Stimulated activated CD8-positive, alpha-beta memory T cell treated with anti-CD3 and anti-CD28 coated beads, Interleukin-2, amount 100 ng/mL, for 1 hour (primary cell): ENCODE data around the gene PLB1.

Experiments
- DNase-seq, 2 donors: peaks; one replicate each; pipeline ENCODE4 v3.0.0-alpha.2; 2020; ENCODE audit warnings: low read depth in 2 of 2

Gene PLB1

DNA sequence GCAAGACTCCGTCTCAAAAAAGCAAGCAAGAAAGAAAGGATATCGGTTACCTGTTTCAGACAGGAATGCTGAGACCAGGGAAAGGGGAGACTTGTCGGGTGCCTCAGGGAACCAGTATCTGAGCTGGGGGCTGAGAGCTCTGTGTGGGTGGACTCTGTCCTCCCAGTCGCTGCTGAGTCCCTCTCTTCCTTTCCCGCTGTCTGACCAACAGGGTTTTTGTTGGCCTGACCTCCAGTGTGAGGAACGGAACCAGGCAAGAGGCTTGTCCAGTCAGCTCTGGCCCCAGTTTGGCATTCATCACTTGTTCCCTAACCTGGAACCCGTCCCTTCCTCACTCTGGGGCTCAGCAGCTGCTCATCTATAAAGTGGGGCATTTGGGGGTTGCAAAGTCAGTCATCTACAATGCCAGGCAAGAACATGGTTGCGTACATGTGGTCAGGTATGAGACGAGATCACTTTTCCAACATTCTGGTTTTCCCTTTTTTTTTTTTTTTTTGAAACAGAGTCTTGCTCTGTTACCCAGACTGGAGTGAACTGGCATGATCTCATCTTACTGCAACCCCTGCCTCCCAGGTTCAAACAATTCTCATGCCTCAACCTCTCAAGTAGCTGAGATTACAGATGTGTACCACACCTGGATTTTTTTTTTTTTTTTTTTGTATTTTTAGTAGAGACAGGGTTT lies 116.4 kb downstream of the PLB1 start:
- DNase-seq = no peak

DNA sequence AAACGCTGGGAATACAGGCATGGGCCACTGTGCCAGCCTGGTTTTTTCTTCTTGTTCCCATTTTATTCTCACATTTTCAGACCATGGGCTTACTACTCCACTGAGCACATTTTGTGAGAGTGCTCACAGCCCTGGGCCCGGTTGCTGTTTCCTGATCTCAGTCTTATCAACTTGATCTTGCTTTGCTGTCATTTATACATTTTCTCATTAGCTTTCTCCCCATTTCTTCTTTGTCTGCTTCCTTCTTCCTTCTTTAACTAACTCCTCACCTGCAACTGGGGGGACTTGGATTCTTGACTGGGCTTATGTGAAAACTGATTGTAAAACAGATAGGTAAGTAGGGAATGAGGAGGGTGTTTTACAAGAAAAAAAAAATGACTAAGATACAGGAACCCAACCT lies 117.3 kb downstream of the PLB1 start:
- DNase-seq = no peak

DNA sequence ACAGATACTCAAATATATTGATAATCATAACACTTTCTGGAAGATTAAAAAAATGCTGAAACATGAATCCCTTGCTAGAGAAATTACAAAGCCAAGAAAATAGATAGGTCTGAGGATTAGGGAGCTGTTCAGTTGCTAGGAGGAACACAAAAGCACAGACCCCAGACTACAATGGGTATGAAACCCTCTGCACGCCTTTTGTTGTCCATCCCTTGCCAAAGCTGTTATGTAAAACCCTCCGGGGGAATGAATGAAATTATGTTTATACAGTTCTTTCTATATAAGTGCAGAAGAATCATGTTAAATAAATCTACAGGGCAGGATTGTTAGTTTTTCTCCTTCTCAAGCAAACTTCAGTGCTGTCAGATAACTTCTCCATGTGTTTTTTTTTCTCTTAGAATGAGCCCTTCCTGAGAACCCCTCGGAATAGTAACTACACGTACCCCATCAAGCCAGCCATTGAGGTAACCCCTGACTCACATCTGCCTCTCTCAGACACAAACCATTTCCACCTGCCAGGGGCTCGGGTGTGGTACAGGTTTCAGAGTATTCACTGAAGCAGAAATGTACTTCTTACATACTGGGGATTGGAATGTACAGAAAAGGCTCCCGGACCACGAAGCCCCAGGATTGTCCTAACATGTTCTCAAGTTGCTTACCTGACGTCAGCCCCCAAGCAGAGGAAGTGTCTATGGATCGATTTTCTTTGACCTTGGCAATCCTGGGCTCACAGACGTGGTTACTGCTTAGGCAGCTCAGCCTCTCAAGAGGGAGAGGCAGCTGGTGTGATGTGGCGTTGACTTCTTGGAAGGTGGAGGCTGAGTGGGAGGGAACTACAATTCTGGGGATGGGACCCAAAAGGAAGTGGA lies 118.0 kb downstream of the PLB1 start:
- peak in 1 of 2 donors; percentile 26 for DNase-seq

DNA sequence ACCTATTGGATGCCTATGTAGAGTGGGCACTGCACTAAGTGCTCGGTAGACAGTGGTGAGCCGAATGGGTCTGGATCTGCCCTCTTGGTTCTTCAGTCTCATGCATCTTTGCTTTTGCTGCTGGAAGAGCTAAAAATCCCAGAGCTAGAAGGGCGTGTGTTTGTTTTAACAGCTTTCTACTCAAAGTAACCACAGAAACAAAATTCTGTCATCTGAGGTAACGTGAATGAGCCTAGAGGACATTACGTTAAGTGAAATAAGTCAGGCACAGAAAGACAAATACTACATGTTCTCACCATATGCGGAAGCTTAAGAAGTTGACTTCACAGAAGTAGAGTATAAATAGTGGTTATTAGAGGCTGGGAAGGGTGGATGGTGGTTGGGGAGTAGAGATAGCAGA lies 119.8 kb downstream of the PLB1 start:
- DNase-seq = no peak

DNA sequence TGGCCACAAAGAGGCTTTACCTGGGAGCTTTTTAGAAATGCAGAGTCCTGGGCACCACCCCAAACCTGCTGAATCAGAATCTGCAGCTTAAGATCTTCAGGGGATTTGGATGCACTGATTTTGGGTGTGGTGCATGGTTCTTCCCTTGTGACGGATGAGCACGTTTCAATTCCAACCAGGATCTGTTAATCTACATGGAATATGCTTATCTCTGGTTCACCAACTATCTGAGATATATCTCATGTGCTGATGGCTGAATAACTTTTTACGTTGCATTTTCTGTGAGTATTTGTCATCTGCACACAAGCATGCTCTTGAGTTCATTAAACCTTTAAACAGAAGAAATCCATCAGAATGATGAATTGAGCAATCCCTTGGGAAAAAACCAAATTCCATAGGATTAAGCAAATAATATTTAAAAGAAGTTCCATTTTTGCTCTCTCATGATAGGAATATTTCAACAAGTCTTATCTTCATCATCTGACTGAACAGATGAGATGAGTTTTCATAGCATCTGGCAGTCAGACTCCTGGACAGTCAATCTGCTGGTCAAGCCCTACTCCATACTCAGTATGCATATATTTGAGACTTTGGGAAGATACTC lies 120.6 kb downstream of the PLB1 start:
- no peak for DNase-seq

DNA sequence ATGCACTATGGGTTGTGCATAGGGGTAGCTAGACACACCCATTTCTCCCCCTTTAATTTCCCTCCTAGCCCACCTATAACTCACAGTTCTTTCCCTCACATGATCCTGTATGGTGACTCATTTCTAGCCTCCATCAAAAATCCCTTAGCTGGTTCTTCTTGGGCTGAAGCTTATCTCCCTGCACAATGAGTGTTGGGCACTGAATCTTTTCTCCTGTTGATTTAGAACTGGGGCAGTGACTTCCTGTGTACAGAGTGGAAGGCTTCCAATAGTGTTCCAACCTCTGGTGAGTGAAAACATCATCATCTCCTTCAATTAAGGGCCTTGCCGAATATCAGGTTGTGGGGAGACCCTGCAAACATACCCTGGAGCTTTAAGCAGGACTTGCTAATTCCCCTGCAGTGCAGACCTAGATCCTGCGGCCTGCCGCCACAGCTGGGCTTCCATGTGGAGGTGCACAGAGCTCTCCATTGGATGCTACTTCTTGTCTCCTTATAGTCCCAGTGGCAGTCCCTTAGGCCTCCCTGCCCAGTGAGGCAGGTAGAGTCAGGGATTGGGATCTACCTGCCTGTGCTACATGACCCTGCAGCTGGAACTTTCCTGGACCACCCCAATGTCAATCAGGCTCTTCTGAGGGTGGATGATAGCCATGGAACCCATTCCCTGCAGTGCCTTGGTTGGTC lies 121.8 kb downstream of the PLB1 start:
- no peak for DNase-seq

DNA sequence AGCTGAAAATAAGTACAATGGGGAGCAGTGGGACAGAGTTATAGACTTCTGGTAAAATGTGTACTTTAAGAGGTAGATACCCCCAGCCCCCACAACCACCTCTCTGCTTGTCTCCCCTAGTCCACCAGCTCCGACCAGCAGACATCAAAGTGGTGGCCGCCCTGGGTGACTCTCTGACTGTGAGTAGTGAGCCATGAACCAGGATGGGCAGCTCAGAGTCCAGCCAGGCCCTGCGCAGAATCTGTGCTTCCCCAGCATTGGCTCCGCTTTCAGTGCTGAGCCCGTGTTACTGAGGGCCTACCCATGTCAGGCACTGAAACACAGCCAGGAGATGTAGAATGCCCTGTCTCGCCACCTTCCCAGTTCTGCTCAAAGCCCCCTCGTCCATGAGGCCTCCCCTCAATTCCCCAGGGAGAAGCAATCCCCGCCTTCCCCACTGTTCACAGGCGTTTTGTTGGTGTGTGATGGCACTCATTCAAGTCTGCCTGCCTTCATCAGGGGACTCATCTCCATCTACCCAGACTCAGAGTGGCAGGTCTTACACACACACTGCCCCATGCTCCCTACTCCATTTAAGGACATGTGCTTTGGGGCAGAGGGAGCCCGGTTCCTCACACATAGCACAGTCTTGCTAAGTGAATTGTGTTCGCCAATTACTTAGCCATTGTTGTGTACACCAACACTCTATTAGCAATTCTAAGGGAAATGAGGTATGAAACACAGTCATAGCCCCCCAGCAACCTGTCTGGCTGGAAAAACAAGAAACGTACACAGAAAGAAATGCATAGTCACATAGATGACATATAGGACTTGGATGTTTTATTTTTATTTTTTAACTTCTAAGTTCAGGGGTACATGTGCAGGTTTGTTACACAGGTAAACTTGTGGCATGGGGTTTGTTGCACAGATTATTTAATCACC lies 122.6 kb downstream of the PLB1 start:
- no peak for DNase-seq

DNA sequence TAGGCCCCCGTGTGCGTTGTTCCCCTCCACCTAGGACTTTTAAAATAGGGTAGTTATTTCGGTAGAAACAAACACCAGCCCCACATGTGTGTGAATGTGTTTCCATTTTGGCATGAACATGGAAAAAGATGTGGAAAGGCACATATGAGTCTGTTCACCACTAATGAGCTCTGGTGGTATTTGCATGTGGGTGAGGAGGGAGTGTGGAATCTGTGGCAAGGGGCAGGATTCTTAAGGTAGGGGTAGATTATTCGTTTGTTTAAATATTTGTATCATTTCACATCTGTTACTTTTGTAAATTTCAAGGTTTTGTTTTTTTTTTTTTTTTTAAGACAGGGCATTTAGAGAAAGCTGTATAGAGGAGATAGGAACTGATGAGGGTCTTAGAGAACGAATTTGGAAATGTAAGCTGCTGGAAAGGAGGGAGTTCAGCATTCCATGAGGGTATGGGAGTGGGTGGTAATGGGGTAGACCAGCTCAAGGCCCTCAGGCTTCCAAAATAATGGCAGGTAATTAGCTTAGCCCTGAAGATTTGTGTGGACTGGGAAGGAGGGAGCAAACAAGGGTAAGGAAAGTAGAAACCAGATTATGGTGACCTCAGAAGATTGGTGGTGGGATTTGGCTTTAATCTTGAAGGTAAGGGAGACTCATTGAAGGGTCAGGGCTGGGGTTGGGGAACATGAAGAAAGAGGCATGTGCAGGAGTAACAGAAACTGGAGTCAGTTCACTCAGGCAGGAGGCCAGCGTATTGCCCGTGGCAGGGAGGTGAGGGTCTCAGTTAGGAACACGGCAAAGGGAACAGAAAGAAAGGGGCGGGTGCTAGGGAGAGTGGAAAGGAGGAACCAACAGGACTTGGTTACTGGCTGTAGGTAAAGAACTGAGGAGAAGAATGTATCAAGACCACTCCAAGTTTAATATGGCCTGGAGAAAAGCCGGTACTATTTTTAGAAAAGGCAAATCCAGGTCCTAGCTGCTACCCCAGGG lies 123.6 kb downstream of the PLB1 start:
- no peak for DNase-seq

DNA sequence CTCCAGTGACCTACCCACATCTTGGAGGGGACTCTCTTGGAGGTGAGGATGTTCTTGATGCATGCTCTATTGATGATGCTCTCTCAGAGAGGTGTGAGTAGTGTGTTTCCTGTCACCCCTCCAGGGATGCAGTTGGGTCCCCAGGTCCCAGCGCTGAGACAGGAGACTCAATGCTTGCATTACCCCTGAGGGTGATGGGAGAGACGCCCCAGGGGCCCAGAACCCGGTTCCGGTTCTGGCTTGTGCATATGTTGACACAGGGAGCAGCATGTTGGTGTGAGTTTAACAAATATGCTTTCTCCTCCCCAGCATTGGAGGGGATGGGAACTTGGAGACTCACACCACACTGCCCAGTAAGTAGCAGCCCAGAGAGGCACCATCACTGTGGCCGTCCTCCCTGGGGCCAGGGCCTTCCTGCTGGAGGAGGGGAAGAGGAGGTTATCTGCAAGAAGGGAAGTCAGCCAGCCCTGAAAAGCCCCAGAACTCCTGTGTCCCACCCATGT lies 124.5 kb downstream of the PLB1 start:
- DNase-seq = no peak

DNA sequence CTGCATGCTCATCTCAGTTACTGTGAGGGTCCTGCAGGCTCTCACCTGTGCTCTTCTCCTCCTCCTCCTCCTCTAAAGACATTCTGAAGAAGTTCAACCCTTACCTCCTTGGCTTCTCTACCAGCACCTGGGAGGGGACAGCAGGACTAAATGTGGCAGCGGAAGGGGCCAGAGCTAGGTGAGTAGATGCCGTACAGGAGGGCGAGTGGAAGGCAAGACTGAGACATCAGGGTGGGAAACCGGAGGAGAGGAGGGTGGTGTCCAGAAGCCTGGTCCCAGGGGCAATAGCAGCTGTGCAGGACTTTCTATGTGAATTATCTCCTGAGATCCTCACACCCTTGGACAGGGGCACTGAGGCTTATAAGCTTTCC lies 124.9 kb downstream of the PLB1 start:
- no peak for DNase-seq

DNA sequence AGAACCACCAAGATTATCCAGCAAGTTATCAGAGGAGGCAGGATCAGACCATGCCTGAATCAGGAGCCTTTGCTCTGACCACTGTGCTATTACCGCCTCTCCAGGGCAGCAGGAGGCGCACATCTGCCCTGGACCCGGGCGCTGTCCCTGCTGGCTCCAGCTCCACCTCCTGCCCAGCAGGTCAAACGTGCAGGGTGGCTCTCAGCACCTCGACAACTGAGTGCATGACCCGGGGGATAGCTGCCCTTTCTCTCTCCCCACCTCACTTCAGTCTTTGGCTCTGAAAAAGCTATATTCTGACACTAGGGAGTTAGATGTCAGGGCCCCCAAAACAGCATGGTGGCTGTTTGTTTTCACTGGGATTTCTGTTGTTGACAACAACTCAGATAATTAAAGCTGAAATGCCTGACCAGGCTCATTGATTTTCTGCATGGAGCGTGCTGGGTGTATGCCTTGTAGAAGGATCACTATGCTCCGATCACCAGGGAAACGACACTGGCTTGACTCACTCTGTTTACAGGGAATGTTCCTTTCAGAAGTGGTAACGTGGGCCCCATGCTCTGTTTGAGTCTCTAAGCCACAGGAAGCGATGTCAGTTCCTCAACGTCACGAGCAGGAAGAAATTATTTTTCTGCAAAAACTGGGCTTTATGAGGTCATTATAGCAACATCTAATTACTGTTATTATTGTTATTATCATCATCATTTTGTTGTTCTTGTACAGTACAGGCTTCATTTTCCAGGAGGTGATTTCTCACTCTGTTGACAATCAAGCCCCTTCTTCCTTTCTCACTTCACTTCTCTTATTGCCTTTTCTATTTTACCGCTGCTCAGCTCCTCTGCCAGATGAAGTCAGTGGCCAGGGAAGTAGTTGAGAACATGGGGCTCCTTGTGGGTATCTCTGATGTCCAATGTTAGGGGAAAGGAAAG lies 125.6 kb downstream of the PLB1 start:
- DNase-seq = peak; percentile 31 to 55

DNA sequence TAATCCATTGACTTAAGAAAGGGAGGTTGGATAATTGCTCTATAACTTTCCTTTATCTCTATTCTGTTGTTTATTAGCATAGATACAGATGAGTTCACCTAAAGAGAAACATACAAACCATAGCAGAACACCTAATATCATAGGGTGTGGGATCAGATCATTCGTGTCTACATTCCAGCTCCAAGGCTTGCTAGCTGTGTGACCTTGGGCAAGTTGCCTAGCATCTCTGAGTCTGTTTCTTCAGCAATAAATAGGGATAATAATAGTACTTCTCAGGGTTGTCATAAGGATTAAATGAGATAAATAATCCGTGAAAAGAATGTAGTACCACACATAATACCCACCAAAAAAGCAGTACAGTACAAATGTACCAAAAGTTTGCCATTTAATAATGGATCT lies 126.2 kb downstream of the PLB1 start:
- no peak for DNase-seq

DNA sequence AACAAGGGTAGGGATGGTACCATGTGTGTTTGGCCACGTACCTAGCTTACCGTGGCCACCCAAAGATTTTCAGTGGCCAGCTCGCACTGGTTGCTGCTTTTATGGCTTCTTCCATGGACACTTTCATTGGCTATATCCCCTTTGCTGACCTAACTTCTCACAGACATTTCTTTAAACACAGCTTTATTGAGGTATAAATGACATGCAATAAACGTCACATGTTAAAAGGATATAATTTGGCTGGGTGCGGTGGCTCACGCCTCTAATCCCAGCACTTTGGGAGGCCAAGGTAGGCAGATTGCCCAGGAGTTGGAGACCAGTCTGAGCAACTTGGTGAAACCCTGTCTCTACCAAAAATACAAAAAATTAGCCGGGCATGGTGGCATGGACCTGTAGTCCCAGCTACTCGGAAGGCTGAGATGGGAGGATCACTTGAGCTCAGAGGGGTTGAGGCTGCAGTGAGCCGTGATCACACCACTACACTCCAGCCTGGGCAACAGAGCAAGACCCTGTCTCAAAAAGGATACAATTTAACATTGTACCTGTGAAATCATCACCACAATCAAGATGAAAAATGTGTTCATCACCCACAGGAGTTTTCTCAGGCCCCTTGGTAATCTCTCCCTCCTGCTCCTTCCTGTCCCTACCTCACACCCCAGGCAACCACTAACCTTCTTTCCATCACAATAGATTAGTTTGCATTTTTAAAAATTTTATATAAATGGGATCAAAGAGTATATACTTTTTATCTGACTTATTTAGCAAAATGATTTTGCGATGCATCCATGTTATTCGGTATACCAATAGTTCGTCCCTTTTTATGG lies 127.9 kb downstream of the PLB1 start:
- DNase-seq = no peak

DNA sequence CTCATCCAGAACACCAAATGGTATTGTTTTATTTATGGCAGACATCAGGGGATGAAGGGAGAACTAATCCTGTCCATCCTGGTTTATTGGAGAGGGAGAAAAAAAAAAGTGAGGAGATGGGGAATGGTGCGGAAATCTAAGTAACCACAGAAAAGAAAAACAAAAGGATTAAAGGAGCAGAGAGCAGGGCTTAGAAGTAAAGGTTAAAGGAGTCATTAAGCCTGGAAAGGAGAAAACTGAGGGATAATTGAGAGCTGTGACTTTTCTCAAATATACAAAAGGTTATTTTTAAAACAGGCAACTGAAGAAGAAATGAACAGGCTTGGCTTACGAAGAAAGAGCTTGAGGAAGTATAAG lies 128.6 kb downstream of the PLB1 start:
- DNase-seq = no peak

DNA sequence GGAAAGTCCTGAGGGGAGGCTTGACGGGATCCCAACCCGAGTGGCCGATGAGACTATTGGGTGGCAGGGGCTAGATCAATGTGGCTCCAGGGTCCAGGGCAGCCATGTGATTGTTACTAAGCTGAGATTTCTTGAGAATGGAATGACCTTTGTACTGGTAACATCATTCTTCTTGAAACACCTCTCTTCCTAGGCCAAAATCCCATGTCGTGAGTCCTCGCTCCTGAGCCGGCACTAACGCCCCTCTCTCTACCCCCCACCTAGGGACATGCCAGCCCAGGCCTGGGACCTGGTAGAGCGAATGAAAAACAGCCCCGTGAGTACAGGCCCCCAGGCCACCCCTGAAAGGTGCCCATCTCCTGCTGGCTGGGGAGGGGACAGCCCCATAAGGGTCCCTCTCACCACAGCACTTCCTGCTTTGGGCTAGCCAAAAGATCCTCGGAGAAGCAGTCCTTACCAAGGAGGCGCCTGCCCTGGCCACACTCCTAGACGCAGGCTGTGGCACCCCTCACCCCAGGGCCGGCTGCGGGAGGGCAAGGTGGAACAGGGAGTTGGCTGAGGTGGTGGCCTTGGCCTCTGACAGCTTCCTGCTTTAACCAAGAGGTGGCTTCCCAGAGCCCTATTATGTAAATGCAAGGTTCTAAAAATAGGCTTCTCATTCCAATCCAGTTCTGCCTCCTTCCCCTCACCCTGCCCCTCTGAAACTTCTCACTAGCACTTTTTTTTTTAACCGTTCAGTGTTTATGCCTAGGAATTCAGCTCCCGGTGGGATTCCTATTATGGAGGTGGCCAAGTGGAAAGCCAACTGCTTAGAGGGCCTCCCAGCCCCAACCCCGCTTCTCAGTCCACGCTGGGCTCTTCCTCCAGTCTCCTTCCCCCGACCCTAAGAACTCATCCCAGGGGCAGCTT lies 129.2 kb downstream of the PLB1 start:
- peak in 1 of 2 donors; percentile 15 for DNase-seq

DNA sequence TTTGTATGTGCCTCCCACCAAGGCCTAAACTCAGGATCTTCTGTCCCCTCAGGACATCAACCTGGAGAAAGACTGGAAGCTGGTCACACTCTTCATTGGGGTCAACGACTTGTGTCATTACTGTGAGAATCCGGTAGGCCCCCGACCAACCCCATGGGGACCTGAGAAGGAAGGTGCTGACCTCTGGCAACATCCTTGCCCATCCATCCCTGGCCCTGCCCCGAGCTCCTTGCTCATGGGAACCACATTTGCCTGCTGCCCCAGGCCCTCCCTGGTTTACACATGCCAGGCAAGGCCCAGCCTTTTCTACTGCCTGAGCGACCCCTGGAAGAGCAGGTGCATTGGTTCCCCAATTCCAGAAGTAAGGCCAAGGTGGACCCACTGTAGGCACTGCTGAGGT lies 130.5 kb downstream of the PLB1 start:
- no peak for DNase-seq

DNA sequence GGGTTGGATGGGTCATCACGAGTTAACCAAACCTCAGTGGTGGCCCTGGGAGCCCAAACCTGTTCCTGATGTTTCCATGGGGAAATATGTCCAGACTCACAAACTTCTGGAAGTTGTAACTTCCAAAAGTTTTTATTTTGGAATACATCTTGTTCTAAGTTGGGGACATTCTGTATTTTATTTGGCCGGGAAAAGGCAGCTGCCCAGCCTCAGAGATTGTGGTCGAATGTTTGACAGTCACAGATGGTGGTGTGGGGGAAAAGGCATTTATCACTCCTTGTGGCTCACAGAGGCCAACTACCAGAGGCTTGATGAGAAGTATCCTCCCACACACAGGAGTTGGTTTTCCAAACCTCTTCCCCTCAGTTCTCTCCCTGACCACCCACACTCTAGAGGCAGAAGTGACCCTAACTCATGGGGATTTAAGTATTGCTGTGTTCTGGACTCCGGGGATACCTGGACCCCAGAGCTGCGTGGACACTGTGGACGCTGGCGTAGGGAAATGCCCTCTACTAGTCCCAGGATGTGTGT lies 131.1 kb downstream of the PLB1 start:
- no peak for DNase-seq
